Occipital lobe (tissue), 2 donors: ENCODE results near the gene AGL. TPM values are rescaled to one million over a fixed set of nuclear protein-coding genes. Genes with fewer than 3 reads are reported as not detected.

Source experiments
- small RNA-seq: library from RNA; depleted of rRNA; stranded (forward); fragments of <200 nt; gene quantifications from one replicate; pipeline ENCODE3, GENCODE V24; 2014
- total RNA-seq: library from RNA; depleted of rRNA; stranded (reverse); fragments of >200 nt; gene quantifications from one replicate; pipeline ENCODE4 v1.2.3, GENCODE V29; 2014

Gene AGL
- total RNA-seq, 1 donor from 2014 or later: 34.3 TPM

Small RNAs within 50 kb of the gene (small RNA-seq; reads per million reads assigned to genes)
- gene AC096949.1: not detected

Other genes starting within 250 kb of the AGL start
- 30.4 TPM for gene PALMD, start 204.2 kb upstream of the AGL start, total RNA-seq
- gene FRRS1, start 83.7 kb upstream of the AGL start, total RNA-seq: 1.9 TPM
- gene SLC35A3, start 119.6 kb downstream of the AGL start, total RNA-seq: 44.1 TPM